Fibroblast of villous mesenchyme (primary cell): ENCODE measurements around the gene ATRX. TPM values are rescaled to one million over a fixed set of nuclear protein-coding genes. Genes with fewer than 3 reads are reported as not detected.
"Not testable (repeated sequence)": the region's sequence is repeated elsewhere in the genome, so short reads cannot be mapped to it uniquely, and the experiment has no call there.

Experiments used
- DNase-seq: peaks from one replicate; pipeline ENCODE4 v3.0.0-alpha.2; 2010; ENCODE audit warnings: low read depth
- H3K4me3 ChIP-seq: 2 replicates; pipeline ENCODE4 v1.5.1; 2011; ENCODE audit warnings: low read depth, mild to moderate bottlenecking, low read length
- total RNA-seq: library from RNA; depleted of rRNA; stranded (reverse); fragments of >200 nt; gene quantifications from 2 replicates; pipeline ENCODE4 v1.2.3, GENCODE V29; 2012
- TF ChIP-seq, protein P1 (sequence below): IDR thresholded peaks from 2 replicates; pipeline ENCODE4 v1.5.1; 2012; ENCODE audit warnings: low read depth, mild to moderate bottlenecking, low read length; ENCODE audit not compliant: insufficient read depth

Gene ATRX
- total RNA-seq, 1 donor: 92.8 TPM

DNA sequence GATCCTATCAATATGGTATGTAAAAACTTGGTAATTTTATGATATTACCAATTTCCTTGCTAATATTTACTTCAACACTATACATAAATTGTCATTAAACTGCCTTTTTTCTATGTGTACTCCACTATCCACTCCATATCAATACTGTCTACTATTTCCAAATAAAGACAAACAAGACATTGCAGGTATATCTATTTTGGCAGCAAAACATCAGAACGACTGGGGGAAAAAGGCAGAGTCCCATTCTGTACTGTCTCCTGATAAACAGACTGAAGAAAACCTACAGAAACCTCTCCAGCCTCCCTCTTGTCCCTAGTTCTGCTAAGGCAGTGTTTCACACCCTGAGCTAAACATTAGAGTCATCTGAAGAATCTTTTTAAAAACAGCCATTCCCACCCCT lies 96.6 kb downstream of the ATRX start:
- TF ChIP-seq, protein P1, sequence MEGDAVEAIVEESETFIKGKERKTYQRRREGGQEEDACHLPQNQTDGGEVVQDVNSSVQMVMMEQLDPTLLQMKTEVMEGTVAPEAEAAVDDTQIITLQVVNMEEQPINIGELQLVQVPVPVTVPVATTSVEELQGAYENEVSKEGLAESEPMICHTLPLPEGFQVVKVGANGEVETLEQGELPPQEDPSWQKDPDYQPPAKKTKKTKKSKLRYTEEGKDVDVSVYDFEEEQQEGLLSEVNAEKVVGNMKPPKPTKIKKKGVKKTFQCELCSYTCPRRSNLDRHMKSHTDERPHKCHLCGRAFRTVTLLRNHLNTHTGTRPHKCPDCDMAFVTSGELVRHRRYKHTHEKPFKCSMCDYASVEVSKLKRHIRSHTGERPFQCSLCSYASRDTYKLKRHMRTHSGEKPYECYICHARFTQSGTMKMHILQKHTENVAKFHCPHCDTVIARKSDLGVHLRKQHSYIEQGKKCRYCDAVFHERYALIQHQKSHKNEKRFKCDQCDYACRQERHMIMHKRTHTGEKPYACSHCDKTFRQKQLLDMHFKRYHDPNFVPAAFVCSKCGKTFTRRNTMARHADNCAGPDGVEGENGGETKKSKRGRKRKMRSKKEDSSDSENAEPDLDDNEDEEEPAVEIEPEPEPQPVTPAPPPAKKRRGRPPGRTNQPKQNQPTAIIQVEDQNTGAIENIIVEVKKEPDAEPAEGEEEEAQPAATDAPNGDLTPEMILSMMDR: no peak
- DNase-seq: no peak
- no peak overlapping the region for H3K4me3 ChIP-seq

DNA sequence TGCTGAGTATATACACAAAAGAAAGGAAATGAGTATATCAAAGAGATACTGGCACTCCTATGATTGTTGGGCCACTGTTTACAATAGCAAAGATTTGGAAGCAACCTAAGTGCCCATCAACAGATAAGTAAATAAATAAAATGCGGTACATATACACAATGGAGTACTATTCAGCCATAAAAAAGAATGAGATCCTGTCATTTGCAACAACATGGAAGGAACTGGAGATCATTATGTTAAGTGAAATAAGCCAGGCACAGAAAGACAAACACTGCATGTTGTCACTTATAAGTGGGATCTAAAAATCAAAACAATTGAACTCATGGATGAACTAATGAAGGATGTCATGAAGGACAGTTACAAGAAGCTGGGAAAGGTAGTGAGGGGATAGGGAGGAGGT lies 100.3 kb downstream of the ATRX start:
- H3K4me3 ChIP-seq, DNase-seq: not testable (repeated sequence)

DNA sequence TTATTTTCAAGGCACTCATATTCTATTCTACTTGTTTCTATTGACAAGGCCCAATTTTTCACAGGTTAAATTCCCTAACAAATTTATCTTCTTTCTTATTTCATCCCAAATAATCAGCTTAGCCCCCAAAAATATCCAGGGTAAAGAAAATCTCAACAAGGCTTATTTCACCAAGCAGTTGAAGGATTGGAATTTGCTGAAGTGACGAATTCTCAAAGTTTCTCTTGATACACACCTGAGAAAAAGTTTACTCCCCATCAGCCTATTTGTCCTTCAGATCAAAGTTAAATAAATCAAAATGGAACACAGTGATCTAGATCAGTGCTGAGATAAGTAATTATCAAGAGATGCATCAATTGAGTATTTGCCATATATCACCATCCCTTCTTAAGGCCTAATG lies 106.9 kb downstream of the ATRX start:
- TF ChIP-seq, protein P1: no peak
- DNase-seq: no peak

DNA sequence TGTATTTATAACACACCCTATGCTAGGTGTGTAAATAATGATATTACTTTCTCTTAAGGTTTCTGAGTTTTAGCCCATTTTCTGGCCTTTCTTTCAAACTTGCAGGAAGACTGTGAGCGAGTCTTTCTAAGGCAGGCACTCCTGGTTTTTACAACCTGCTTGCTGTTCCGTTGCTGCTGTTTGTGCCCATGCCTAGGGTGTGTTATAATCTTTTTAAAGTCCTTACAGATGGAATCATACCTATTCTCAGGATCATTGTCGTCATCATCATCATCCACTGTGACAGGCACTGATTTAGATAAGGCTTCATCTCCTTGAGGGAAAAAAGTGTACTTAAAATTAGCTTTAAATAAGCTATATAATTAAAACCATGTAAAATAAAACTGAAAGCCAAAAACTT lies 110.0 kb downstream of the ATRX start:
- TF ChIP-seq, protein P1: no peak
- H3K4me3 ChIP-seq: no peak overlapping the region
- no peak for DNase-seq

More for the DNA sequence above, 106.9 kb downstream of the ATRX start:
- H3K4me3 ChIP-seq: no peak overlapping the region

DNA sequence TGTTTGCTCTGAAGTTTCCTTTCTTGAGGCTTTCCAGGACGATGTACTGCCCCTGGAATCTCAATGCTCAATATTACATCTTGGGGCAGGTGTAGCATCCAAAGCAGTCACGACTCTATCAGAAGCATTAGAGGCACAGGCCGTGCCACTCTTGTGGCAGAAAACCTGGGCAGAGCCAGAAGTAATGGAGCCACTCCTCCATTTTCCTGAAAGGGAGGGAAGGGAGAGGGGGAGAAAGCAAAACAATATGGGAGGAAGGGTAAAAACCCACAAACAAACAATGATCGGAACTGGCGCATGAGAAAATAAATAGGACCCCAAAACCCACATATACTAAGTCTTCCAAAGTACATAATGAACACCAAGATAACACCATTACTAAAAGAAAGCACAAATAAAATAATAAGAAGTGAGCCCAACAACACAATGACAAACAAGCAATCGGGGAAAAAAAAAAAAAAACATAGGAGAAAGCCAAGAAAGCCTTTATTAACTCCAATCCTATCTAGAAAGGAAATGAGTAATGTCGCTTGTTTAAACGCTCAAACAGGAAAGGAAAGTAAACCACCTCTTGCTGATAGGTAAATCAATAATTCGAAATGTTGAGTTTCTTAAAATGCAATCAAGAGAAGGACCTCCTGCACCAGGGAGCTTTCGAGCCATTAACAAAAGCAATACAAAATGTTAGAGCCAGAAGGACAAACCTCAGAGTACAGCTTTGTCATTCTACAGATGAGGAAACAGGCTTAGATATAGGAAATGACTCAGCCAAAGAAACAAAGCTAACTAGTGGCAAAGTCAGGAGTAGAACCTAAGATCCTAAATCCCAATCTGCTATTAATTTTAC lies 117.4 kb downstream of the ATRX start:
- TF ChIP-seq, protein P1: no peak
- peak; percentile 27 for DNase-seq

DNA sequence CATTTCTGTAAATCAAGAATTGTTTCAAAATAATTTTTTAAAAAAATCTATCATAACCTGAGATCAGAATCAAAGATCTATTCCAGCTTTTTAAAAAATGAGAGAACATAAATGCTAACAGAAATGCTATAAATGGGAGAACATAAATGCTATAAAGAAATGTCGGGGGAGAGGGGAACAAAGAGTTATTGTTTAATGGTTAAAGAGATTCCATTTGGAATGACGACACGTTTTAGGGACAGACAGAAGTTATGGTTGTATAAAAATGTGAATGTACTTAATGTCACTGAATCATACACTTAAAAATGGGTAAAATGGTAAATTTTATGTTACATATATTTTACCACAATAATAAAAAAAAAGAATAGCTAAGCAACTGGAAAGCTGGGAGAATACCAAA lies 127.1 kb downstream of the ATRX start:
- TF ChIP-seq, protein P1: no peak
- no peak overlapping the region for H3K4me3 ChIP-seq
- no peak for DNase-seq

More for the DNA sequence above, 117.4 kb downstream of the ATRX start:
- no peak overlapping the region for H3K4me3 ChIP-seq

DNA sequence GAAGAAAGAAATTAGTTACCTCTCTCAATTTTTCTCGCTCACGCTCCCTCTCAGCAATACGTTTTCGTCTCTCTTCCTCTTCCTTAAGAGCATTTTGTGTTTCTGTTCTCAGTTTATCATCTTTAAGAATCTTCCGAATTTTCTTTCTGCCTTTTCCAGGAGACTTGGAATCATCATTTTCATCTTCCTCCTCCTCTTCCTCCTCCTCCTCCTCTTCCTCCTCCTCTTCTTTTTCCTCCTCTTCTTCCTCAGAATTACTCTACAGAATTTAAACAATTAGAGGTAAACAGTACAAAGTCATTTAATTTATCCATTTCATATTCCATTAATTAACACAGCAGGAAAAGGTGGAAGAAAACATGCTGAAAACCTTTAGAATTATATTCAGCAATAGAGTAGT lies 133.9 kb downstream of the ATRX start:
- TF ChIP-seq, protein P1: no peak

More for the DNA sequence above, 133.9 kb downstream of the ATRX start:
- no peak overlapping the region for H3K4me3 ChIP-seq
- DNase-seq: no peak
